T-cell (primary cell): ENCODE data around the gene TCF7L2. TPM values are rescaled to one million over a fixed set of nuclear protein-coding genes. Genes with fewer than 3 reads are reported as not detected.

Source experiments
- ATAC-seq, 4 experiments: fragments of 200-7000 bp in 3 of 4; fragments of 150-1000 bp in 1 of 4; cut with Tn5 transposase; replicated peaks in 1 of 4; 1 replicate in 3 of 4; 2 replicates in 1 of 4; pipeline ENCODE4 v1.10.0; 2021; ENCODE audit warnings: moderate library complexity in 3 of 4, mild to moderate bottlenecking in 2 of 4, moderate number of reproducible peaks in 1 of 4
- CTCF ChIA-PET, 2 donors: fragments of 300-600 bp; sonication (Branson Sonifier 250); formaldehyde crosslinking; loops; one replicate each; lab custom pipeline; 2022; ENCODE audit warnings: antibody characterized with exemption in 2 of 2; lab: Charles Lee
- POLR2A ChIA-PET, 2 donors: fragments of 300-600 bp; sonication (Branson Sonifier 250); formaldehyde crosslinking; loops; one replicate each; lab custom pipeline; 2022; ENCODE audit warnings: antibody characterized with exemption in 2 of 2; lab: Charles Lee
- DNase-seq, 35 experiments: peaks; one replicate each; pipeline versions ENCODE4 v3.0.0 to v3.0.0-alpha.2; 2013 to 2023
- H3K27ac ChIP-seq: one replicate; pipeline ENCODE4 v1.5.1; 2013; ENCODE audit warnings: low read length
- H3K27me3 ChIP-seq, 2 experiments: replicated peaks in 1 of 2; 1 replicate in 1 of 2; 2 replicates in 1 of 2; pipeline versions ENCODE4 v1.6.1 to v1.7.0; 2013; ENCODE audit warnings: low read length in 1 of 2, mixed read lengths in 1 of 2; ENCODE audit not compliant: control insufficient read depth in 2 of 2, insufficient read depth in 2 of 2; ENCODE audit errors: extremely low read depth in 1 of 2
- H3K36me3 ChIP-seq, 2 donors: 1 replicate in 1 of 2; 2 replicates in 1 of 2; pipeline versions ENCODE4 v1.6.1 to v1.7.0; 2013; ENCODE audit warnings: low read length in 1 of 2; ENCODE audit not compliant: control insufficient read depth in 2 of 2, insufficient read depth in 1 of 2; ENCODE audit errors: extremely low read depth in 1 of 2
- H3K4me1 ChIP-seq, 2 experiments: 1 replicate in 1 of 2; 2 replicates in 1 of 2; pipeline versions ENCODE4 v1.6.1 to v1.7.0; 2013; ENCODE audit warnings: low read length in 2 of 2, mixed read lengths in 1 of 2; ENCODE audit not compliant: insufficient read depth in 2 of 2, control insufficient read depth in 1 of 2; ENCODE audit errors: extremely low read depth in 1 of 2
- H3K4me3 ChIP-seq, 2 donors: 1 replicate in 1 of 2; 2 replicates in 1 of 2; pipeline versions ENCODE4 v1.5.1 to v1.7.0; 2013; ENCODE audit warnings: mild to moderate bottlenecking in 2 of 2, low read length in 1 of 2, moderate library complexity in 1 of 2; ENCODE audit not compliant: control insufficient read depth in 1 of 2; ENCODE audit errors: extremely low read depth in 1 of 2
- H3K9me3 ChIP-seq: 2 replicates; pipeline ENCODE4 v1.7.0; 2013
- H3K27ac Mint-ChIP-seq, 2 donors: one replicate each; pipeline ENCODE4 v1.8.0; 2020 to 2021; ENCODE audit warnings: mild to moderate bottlenecking in 2 of 2, mixed read lengths in 2 of 2
- H3K27me3 Mint-ChIP-seq, 2 donors: one replicate each; pipeline ENCODE4 v1.8.0; 2021 to 2022; ENCODE audit warnings: mixed read lengths in 2 of 2
- H3K36me3 Mint-ChIP-seq: one replicate; pipeline ENCODE4 v1.8.0; 2021; ENCODE audit warnings: mixed read lengths
- H3K4me1 Mint-ChIP-seq, 3 donors: one replicate each; pipeline ENCODE4 v1.8.0; 2020 to 2022; ENCODE audit warnings: mixed read lengths in 3 of 3, mild to moderate bottlenecking in 1 of 3
- H3K4me3 Mint-ChIP-seq, 3 donors: one replicate each; pipeline ENCODE4 v1.8.0; 2020 to 2022; ENCODE audit warnings: mild to moderate bottlenecking in 3 of 3, mixed read lengths in 3 of 3, moderate library complexity in 3 of 3
- H3K9me3 Mint-ChIP-seq, 3 donors: one replicate each; pipeline ENCODE4 v1.8.0; 2020 to 2022; ENCODE audit warnings: mixed read lengths in 3 of 3
- WGBS: methylation state at CpG from one replicate; pipeline ENCODE4 v1.1.5; 2013; ENCODE audit warnings: missing lambda C conversion rate; ENCODE audit not compliant: insufficient coverage; 5-methylcytosine and 5-hydroxymethylcytosine counted together
- total RNA-seq, 35 experiments: library from RNA in 6 of 35; stranded (reverse) in 6 of 35; fragments of 120-200 nt in 1 of 35; gene quantifications; one replicate each; pipeline versions ENCODE4 v1.2.1 to v1.2.4 and lab custom pipeline; 2013 to 2026

TCF7L2 gene
- total RNA-seq, 5 donors from 2014 or later (not counting 1 experiment from before 2014, with no cell fraction given), result 2.6 to 6.2 (median 3.3) TPM

GRCh38 chr10:113084031-113084430 is 134.0 kb downstream of the TCF7L2 start:
- WGBS, result 90% methylated on average over 3 of the region's 4 CpGs
- ATAC-seq, result no peak

GRCh38 chr10:113085776-113086175 is 135.7 kb downstream of the TCF7L2 start:
- Mint-ChIP-seq H3K4me1 (no peaks in the 10 kb centered on the region), H3K27ac (no peak overlapping the region), H3K27me3 (peaks cover 0 to 2% of the 10 kb centered on the region in 2 donors), H3K9me3 (no peaks in the 10 kb centered on the region), H3K4me3 (no peak overlapping the region), H3K36me3 (no peaks in the 10 kb centered on the region)
- CTCF ChIA-PET, result no interaction called here
- Histone ChIP-seq H3K27me3 (no peaks in the 10 kb centered on the region), H3K9me3 (no peaks in the 10 kb centered on the region), H3K4me1 (no peaks in the 10 kb centered on the region), H3K4me3 (no peak overlapping the region), H3K27ac (no peak overlapping the region), H3K36me3 (no peaks in the 10 kb centered on the region)
- POLR2A ChIA-PET, result interaction anchor here in 1 of 2 donors (0.5 kb wide), 1 partner anchor 29 kb away, joined by 3 read pairs; no protein-coding TSS in a partner anchor
- DNase-seq (no peak), ATAC-seq (no peak)
- 83% methylated on average over 3 of the region's 4 CpGs for WGBS

More at GRCh38 chr10:113084031-113084430, 134.0 kb downstream of the TCF7L2 start:
- Histone ChIP-seq H3K27ac (no peak overlapping the region), H3K9me3 (no peaks in the 10 kb centered on the region), H3K4me3 (no peak overlapping the region), H3K27me3 (no peaks in the 10 kb centered on the region), H3K4me1 (no peaks in the 10 kb centered on the region), H3K36me3 (no peaks in the 10 kb centered on the region)
- Mint-ChIP-seq H3K27ac (no peak overlapping the region), H3K27me3 (peaks cover 0 to 2% of the 10 kb centered on the region in 2 donors), H3K4me1 (no peaks in the 10 kb centered on the region), H3K9me3 (no peaks in the 10 kb centered on the region), H3K4me3 (no peak overlapping the region), H3K36me3 (no peaks in the 10 kb centered on the region)
- POLR2A ChIA-PET, result no interaction called here
- CTCF ChIA-PET, result no interaction called here
- DNase-seq, result no peak

GRCh38 chr10:113086282-113086681 is 136.2 kb downstream of the TCF7L2 start:
- ChIA-PET CTCF (no interaction called here), POLR2A (no interaction called here)
- Mint-ChIP-seq H3K27me3 (no peaks in the 10 kb centered on the region), H3K36me3 (no peaks in the 10 kb centered on the region), H3K4me1 (no peaks in the 10 kb centered on the region), H3K4me3 (no peak overlapping the region), H3K27ac (no peak overlapping the region), H3K9me3 (no peaks in the 10 kb centered on the region)
- Histone ChIP-seq H3K36me3 (no peaks in the 10 kb centered on the region), H3K4me3 (no peak overlapping the region), H3K27me3 (no peaks in the 10 kb centered on the region), H3K9me3 (no peaks in the 10 kb centered on the region), H3K27ac (no peak overlapping the region), H3K4me1 (no peaks in the 10 kb centered on the region)
- DNase-seq (no peak), ATAC-seq (no peak)

- H3K36me3 Mint-ChIP-seq, result peaks cover 3% of the 10 kb centered on the region
- H3K27me3 ChIP-seq, result no peaks in the 10 kb centered on the region
- H3K9me3 Mint-ChIP-seq, result no peaks in the 10 kb centered on the region
- H3K27ac Mint-ChIP-seq, result no peak overlapping the region
- DNase-seq, result no peak
- ChIA-PET CTCF (interaction anchor here in 1 of 2 donors (0.5 kb wide), 1 partner anchor 169 kb away, joined by 5 read pairs; no protein-coding TSS in a partner anchor), POLR2A (interaction anchor here in 1 of 2 donors (0.6 kb wide), 1 partner anchor 14 kb away, joined by 3 read pairs; no protein-coding TSS in a partner anchor)
- no peak overlapping the region for H3K27ac ChIP-seq
- no peaks in the 10 kb centered on the region for H3K27me3 Mint-ChIP-seq
- no peaks in the 10 kb centered on the region for H3K36me3 ChIP-seq
- no peak overlapping the region for H3K4me3 ChIP-seq
- WGBS, result 84% methylated on average over 6 of the region's 9 CpGs
- H3K4me1 Mint-ChIP-seq, result no peaks in the 10 kb centered on the region
- H3K9me3 ChIP-seq, result no peaks in the 10 kb centered on the region
- ATAC-seq, result no peak
- H3K4me3 Mint-ChIP-seq, result no peak overlapping the region
- H3K4me1 ChIP-seq, result no peaks in the 10 kb centered on the region
These were observed 137.3 kb downstream of the TCF7L2 start for GRCh38 chr10:113087165-113088029.

GRCh38 chr10:113088194-113088593 is 138.1 kb downstream of the TCF7L2 start:
- Mint-ChIP-seq H3K4me3 (no peak overlapping the region), H3K27me3 (no peaks in the 10 kb centered on the region), H3K9me3 (no peaks in the 10 kb centered on the region), H3K4me1 (peaks cover 0 to 4% (median 2%) of the 10 kb centered on the region in 3 donors), H3K27ac (no peak overlapping the region), H3K36me3 (peaks cover 6% of the 10 kb centered on the region)
- ATAC-seq (no peak), DNase-seq (no peak)
- H3K4me3 ChIP-seq, result no peak overlapping the region
- H3K36me3 ChIP-seq, result no peaks in the 10 kb centered on the region
- H3K27me3 ChIP-seq, result no peaks in the 10 kb centered on the region
- peaks cover 0 to 7% of the 10 kb centered on the region in 2 experiments for H3K4me1 ChIP-seq
- POLR2A ChIA-PET, result interaction anchor here in 1 of 2 donors (0.6 kb wide), 1 partner anchor 15 kb away, joined by 3 read pairs; no protein-coding TSS in a partner anchor
- H3K27ac ChIP-seq, result no peak overlapping the region
- no peaks in the 10 kb centered on the region for H3K9me3 ChIP-seq
- WGBS, result 100% methylated on average over 2 of the region's 2 CpGs
- CTCF ChIA-PET, result interaction anchor here in 1 of 2 donors (0.5 kb wide), 1 partner anchor 170 kb away, joined by 5 read pairs; no protein-coding TSS in a partner anchor

GRCh38 chr10:113089551-113089950 is 139.5 kb downstream of the TCF7L2 start:
- ChIA-PET POLR2A (no interaction called here), CTCF (no interaction called here)
- H3K27me3 ChIP-seq, result no peaks in the 10 kb centered on the region
- Mint-ChIP-seq H3K27ac (no peak overlapping the region), H3K9me3 (peaks cover 0 to 3% (median 0%) of the 10 kb centered on the region in 3 donors), H3K27me3 (no peaks in the 10 kb centered on the region), H3K4me1 (peaks cover 13 to 18% (median 15%) of the 10 kb centered on the region in 3 donors), H3K4me3 (no peak overlapping the region), H3K36me3 (peaks cover 6% of the 10 kb centered on the region)
- no peak overlapping the region for H3K4me3 ChIP-seq
- peaks cover 3 to 11% of the 10 kb centered on the region in 2 experiments for H3K4me1 ChIP-seq
- DNase-seq (no peak), ATAC-seq (no peak)
- no peaks in the 10 kb centered on the region for H3K9me3 ChIP-seq
- H3K36me3 ChIP-seq, result no peaks in the 10 kb centered on the region
- no CpG with 5 or more reads among the region's 9 CpGs for WGBS
- H3K27ac ChIP-seq, result no peak overlapping the region
